HG03439 (cell line): ENCODE measurements around the gene HPS4.

Experiments
- ATAC-seq: cut with Tn5 transposase; IDR thresholded peaks from one replicate; pipeline ENCODE4 v1.9.1; 2021; ENCODE audit warnings: mild to moderate bottlenecking, moderate library complexity; ENCODE audit not compliant: unreplicated experiment

HPS4 gene

DNA sequence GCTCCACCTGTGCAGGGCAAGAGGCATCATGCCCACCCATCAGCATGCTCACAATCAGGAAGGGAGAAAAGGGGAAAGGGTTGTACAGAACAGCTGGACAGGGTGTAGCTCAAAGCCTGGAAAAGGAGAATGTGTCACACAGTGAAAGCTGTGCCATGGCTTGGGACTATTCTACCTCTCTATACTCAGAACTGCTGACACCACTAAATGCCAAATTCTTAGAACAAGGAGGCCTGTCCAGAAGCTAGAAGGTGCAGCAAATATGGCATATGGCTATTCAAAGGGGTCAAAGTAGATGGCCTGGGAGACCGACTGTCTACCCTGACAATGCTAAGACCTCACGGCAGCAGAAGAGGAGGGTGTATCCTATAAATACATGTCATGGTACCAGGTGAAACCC is 12.8 kb downstream of the HPS4 start:
- ATAC-seq, result no peak

- ATAC-seq, result no peak
Observed at GRCh38 chr22:26466196-26466595, 17.4 kb downstream of the HPS4 start.

- ATAC-seq, result no peak
Observed at GRCh38 chr22:26464312-26464711, 19.3 kb downstream of the HPS4 start.

DNA sequence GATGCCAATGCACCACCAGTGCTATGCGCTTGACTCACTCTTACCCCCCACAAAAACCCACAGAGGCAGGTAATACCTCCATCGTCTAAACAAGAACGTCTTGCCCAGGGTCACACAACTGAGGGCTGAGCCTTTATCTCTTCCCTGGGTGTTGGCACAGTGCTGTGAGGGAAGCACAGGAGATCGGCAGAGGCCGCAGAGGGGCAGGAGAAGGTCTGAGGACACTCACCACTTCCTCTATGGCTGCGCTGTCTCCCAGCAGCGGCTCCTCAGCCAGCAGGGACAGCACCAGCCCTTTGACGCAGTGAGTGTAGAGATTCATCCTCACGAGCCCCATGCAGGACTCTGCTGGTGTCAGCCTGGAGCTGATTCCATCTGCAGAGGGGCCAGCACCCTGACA is 19.9 kb downstream of the HPS4 start:
- ATAC-seq, result no peak

DNA sequence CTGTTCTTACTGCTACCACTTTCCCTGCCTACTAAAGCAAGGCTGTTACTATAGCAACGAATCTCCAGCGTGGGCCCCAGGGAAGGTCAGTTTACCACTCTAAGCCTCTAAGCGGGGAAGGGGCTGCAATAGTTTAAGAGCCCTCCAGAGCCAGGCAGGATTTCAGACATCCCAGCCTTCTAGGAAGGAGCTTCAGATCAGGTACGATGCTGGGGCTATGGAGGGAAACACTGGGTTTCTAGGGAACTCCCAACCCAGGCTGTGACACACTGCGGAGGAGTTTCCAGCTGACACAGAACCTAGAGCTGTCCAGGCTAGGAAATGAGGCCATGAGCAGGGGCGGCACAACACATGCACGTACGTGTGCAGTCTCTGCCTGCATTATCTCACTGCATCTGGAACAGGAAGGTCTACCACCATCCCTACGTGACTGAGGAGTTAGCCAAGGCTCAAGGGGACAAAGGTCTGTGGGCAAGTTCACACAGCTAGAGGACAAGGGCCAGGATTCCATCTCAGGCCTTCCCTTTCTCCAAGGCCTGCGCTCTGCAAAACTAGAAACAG is 20.4 kb downstream of the HPS4 start:
- ATAC-seq, result no peak

- no peak for ATAC-seq
Observed at GRCh38 chr22:26462641-26463040, 20.9 kb downstream of the HPS4 start.

GRCh38 chr22:26462051-26462450 is 21.5 kb downstream of the HPS4 start:
- ATAC-seq, result no peak

DNA sequence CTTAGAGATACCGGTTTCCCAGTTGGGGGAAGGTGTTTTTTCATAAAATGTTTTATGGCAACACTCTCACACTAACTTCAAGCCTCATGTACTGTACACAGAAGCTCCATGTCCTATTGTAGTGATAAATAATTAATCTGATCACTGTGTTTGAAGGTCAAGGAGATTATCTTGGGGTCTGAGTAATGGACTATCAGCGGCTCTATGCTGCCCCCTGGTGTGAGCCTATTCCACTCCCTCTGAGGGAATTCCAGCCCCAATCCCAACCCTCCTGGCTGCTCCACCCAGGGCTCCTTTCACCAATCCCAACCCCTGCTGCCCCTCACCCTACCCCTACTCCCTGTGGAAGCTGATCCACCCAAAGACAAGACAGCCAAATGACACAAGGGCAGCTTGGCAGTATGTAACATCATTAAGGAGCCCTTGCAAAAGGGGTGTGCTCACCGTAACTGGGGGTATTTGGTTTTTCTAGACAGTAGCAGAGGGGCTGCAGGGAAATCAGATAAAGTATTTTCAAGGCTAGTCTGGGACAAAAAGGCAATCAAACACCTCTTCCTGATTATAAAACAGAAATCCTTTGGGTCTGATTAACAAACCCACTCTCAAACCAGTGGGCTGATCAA is 22.3 kb downstream of the HPS4 start:
- ATAC-seq, result no peak

DNA sequence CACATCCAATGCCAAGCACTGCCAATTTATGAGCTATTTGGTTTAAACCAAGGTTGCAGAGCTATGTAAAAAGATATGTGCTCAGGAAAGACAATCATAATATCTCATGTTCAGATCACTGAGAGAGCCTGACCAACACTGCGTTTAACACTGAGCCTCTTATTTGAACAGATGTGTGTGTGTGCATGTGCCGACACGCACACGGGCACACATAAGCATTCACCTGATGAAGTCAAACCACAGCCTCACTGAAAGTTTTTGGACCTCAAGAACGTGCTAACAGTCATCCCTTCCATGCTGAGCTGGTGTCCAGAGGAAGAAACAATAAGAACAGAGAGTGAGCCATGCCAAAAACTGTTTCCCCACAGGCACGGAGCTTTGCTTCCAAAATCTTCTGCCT is 23.4 kb downstream of the HPS4 start:
- no peak for ATAC-seq

GRCh38 chr22:26457661-26458272 is 25.8 kb downstream of the HPS4 start:
- ATAC-seq, result no peak

- ATAC-seq, result no peak
Observed at GRCh38 chr22:26453812-26454500, 29.6 kb downstream of the HPS4 start.

- no peak for ATAC-seq
Observed at GRCh38 chr22:26453216-26453615, 30.4 kb downstream of the HPS4 start.

- no peak for ATAC-seq
Observed at GRCh38 chr22:26452236-26453016, 31.2 kb downstream of the HPS4 start.

DNA sequence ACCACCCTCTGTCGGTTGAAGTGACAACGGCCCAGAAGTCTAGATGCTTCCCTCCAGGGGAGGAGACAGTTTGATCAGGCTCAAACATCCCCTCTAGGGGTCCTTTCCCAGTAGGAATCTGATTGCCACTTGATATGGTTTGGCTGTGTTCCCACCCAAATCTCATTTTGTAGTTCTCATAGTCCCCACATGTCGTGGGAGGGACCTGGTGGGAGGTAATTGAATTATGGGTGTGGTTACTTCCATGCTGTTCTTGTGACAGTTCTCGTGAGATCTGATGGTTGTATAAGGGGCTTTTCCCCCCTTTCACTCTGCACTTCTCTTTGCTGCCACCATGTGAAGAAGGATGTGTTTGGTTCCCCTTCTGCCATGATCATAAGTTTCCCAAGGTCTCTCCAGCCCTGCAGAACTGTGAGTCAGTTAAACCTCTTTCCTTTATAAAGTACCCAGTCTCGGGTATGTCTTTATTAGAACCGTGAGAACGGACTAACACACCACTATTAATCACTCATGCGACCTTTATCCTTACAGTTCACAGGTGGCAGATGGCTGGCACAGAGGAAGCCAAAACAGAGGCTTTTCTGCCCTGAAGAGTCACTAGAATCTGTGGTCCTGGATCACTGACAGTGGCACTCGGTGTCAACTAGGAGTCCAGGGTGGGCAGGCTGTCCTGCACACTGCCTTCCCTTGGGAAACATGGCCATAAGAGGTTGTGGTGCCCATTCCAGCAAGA is 33.0 kb downstream of the HPS4 start:
- no peak for ATAC-seq

- no peak for ATAC-seq
Observed at GRCh38 chr22:26448941-26449340, 34.6 kb downstream of the HPS4 start.

DNA sequence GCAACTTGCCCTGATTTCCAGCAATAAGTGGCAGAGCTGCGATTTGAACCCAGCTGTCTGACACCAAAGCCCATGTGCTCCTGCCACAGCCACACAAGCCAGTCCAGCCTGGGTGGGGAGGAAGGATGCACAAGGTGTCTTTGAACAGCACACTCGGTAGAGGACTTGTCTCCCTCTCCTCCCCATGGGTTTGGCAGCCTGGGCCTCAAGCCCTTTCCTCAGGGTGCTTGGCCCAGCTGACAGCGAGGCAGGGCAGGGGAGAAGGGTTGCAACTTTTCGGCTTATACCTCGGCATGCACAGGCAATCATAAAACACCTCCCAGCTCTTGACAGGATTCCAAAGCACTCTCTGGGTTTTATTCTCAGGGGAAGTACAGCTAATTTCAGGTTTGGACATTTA is 35.2 kb downstream of the HPS4 start:
- ATAC-seq, result no peak

- ATAC-seq, result no peak
Observed at GRCh38 chr22:26447584-26448329, 35.8 kb downstream of the HPS4 start.

- no peak for ATAC-seq
Observed at GRCh38 chr22:26446808-26447515, 36.6 kb downstream of the HPS4 start.

GRCh38 chr22:26445577-26446275 is 37.9 kb downstream of the HPS4 start:
- no peak for ATAC-seq
